ENCODE measurements around the gene RHNO1.

Gene RHNO1

GRCh38 chr12:2877047-2877952 is at the start of gene RHNO1, which contains the start of gene FOXM1:
RHNO1 (plus strand) TSS chr12:2877223; CDS start chr12:2885367, 8,144 bp downstream.
FOXM1 (minus strand) TSS chr12:2877174; CDS start chr12:2874478, 2,696 bp downstream.
- peak; percentile 83 for DNase-seq

DNA sequence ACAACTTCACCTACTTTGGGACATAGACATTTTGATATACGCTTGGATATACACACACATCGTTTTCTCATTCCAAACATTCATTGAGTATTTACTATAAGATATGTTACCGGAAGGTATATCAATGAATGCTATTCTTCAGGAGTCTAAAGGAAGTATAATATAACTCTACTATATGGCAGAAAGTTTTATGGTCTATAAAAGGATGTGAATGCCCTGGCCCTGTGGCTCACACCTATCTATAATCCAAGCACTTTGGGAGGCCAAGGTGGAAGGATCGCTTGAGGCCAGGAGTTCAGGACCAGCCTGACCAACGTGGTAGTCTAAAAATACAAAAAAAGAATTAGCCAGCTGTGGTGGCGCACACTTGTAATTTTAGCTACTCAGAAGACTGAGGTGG is 47.7 kb upstream of the RHNO1 start:
- DNase-seq: no peak

GRCh38 chr12:2832550-2833127 is 44.4 kb upstream of the RHNO1 start:
- no peak for DNase-seq

DNA sequence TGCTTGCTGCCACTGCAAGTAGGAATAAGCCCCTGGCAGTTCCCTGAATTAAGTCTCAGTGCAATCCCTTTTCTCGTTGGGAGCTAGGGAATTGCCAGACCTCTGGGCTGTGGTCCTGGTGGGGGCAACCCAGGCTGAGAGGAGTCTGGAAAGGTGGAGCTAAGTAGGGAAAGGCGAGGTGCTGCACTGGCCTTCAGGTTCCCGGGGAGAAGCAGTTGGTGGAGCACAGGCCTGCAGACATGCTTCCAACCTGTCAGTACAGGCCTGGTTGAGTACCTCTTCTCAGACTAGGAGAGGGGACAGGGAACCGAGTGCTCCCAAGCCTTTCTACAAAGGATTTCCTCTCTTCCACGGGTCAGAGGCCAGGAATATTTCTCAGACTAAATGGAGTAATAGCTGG is 43.7 kb upstream of the RHNO1 start:
- DNase-seq: no peak

DNA sequence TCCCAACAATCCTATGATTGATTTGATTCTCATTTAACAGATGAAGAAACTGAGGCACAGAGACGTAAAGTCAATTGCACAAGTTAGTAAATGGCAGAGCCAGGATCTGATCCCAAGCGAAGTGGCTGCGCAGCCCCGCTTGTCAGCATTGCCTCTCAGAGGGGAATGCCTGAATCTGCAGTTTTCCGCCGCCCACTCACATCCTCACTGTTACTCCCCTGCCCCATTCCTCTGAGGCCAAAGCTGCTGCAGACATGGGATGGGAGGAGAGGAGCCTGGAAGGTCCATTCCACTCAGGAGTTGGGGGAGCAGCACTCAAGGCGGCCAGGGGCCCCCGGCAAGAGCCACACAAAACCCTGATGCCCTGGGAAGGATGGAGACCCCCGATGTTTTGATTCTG is 43.2 kb upstream of the RHNO1 start:
- DNase-seq: no peak

DNA sequence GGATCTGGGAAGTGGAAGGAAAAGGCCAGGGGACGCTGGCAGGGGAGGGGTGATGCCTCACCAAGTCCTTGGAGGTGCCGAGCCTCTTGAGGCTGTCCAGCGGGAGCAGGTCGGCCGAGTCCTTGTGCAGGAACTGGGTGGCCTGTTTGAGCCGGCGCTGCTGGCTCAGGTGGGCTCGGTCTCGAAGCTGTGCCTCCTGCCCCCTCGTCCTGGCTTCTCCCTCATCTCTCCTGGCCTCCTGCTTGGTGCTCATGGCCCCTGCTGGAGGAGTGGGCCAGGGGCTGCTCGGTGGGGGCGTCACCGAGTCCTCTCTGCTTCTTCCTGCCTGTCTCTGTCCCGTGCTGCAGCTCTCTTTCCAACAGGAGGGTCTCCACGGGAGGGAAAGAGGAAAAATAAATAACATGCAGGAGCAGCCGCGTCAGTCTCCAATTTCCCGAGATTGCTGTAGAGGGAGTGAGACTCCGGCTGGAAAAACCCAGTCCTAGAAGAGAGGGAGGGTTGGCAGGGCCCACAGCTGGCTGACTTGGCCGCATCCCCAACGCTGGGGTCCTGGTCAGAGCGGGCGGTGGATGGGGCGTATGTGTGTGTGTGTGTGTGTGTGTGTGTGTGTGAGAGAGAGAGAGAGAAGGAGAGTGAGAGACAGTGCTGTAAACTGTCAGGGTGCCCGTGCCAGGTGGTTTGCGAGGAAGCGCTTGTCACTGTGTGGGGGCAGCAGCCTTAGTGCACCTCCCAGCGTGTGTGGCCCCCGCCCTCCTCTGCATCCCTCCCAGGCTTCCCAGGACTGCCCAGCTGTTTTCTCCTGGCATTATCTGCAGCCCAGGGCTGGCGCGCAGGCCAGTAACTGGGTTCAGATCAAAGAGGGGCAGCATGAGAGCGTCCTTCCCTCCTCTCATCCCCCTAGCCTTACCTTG is 42.2 kb upstream of the RHNO1 start, which contains the start of gene NRIP2:
TSS of gene NRIP2 (minus strand) at position 455 of the 911 bp plus-strand sequence. CDS start at position 403, 52 bp downstream.
- DNase-seq: no peak

GRCh38 chr12:2835691-2836403 is 41.2 kb upstream of the RHNO1 start:
- no peak for DNase-seq

DNA sequence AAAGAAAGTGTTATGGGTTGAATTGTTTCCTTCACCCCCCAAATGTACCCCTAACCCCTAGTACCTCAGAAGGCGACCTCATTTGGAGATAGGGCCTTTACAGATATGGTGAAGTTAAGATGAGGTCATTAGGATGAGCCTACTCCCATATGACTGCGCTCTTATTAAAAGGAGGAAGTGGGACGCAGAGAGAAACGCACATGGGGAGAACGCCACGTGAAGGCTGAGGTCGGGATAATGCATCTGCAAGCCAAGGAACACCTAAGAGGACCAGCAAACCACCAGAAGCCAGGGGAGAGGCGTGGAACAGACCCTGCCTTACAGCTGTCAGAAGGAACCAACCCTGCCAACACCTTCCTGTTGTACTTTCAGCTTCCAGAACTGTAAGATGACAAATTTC is 40.4 kb upstream of the RHNO1 start:
- no peak for DNase-seq

DNA sequence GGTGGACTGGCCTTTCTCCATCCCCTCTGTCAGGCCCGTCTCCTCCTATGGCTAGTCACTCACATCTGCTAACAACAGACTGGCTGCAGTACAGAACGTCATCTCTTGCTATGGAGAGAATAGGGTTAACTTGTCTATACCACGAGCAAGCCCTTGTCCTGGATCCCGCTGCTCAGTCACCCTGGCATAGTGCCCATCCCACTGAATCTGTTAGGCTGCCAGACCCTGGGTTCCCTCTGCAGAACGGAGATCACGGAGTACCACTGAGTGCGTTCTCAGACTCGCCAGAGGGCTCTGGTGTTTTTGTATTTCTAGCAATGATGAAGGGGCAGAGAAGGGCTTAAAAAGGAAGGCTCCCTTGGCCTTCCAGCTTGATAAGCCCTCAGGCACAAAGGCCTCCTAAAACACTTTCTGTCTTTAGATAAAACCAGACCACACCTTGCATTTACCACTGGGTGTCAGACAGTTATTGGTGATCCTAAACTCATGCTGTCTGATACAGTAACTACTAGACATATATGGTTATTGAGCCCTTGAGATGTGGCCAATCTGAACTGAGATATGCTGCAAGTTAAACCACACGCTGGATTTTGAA is 35.9 kb upstream of the RHNO1 start:
- DNase-seq: peak; percentile 50

- DNase-seq: no peak
Measured at GRCh38 chr12:2842948-2843347, 34.1 kb upstream of the RHNO1 start.

DNA sequence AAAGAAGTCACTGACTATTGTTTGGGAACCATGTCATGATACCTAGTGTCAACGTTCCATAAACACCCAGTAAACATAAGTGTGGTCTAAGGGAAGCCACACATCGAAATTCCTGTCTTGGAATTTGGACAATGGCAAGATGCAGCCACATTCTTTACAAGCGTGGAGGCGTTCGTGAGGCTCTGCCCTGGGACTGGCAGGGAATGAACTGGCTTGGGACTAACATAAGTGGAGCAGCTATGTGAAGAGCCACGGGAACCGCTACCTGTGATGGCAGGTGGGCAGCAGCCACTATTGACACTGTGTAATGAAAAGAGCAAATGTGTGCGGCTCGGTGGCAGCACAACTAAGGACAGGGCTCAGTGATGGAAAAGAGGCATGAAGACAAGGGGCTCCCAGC is 32.2 kb upstream of the RHNO1 start:
- no peak for DNase-seq

- DNase-seq: no peak
Measured at GRCh38 chr12:2845280-2845679, 31.7 kb upstream of the RHNO1 start.

- DNase-seq: no peak
Measured at GRCh38 chr12:2851931-2852330, 25.1 kb upstream of the RHNO1 start.

DNA sequence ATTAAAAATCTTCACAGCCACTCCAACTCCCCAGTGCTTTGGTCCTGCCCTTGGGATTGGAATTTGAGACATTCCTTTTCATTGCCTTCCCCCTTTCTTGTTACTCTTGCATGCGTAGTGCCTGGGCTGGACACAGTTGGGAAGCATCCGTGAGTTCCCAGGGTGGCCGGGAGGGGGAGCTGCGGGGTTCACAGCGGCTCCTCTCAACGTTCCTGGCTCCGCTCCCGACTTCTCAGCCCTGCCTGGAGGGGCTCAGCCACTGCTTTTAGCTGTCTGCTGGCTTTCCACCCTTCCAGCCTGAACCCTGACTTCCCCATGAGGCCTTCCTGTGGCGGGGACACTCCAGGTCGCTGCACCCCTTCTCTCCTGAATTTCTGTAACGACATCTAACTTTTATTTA is 23.4 kb upstream of the RHNO1 start:
- no peak for DNase-seq

DNA sequence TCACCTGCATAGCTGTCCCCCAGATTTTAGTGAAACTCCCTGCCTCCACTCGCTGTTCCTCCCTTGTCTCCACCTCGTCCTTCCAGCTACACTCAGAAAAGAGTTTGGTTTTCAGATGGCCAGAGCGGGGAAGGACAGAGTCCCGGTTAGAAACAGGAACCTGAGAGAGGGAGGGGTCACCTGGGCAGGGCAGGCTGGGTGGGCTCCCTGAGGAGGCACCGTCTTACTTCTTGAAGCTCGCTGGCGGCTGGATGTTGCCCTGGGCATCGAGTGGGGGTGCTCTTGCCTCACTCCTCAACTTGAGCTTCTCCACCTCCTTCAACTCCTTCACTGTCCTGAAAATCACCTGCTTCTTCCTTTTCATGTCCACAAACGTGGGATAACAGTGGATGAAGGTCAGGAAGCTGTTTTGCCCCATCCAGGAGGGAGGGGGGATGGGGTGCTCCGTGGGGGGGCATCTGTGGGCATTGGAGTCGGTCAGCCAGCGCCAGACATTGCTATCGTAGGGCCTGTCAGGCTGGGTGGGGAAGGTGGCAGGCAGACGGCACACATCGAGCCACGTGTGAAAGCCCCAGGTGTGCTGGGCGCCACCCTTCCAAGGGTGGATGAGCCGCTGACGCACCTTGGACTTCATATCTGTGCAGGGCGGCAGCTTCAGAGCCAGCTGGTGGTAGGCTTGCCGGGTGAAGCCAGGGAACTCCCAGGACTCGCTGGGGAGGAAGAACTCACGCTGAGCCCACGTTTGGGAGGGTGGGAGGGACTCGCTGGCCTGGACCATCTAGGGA is 22.2 kb upstream of the RHNO1 start:
- no peak for DNase-seq

DNA sequence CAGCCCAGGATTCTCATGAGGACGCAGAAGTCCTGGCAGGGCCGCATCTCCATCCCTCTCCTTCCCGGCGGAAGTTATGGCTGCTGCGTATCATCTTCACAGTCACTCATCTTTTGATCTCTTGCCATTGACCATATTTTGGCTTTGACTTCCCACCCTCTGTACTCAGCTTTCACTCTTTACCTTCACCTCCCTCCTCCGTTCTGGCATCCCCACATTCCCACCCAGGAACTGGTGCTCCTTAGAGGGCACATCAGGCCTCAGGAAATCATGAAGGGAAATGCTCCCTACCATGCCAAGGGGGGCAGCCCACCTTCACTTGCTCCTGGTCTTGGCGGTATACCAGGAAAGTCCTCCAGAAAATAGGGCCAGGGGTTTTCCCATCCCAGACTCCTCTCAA is 21.5 kb upstream of the RHNO1 start:
- no peak for DNase-seq

- DNase-seq: no peak
Measured at GRCh38 chr12:2856051-2856450, 21.0 kb upstream of the RHNO1 start.

GRCh38 chr12:2857021-2857431 is 20.0 kb upstream of the RHNO1 start, which contains the start of gene TEX52:
TEX52 (minus strand) TSS chr12:2857039; CDS start chr12:2857026, 13 bp downstream.
- peak; percentile 68 for DNase-seq

DNA sequence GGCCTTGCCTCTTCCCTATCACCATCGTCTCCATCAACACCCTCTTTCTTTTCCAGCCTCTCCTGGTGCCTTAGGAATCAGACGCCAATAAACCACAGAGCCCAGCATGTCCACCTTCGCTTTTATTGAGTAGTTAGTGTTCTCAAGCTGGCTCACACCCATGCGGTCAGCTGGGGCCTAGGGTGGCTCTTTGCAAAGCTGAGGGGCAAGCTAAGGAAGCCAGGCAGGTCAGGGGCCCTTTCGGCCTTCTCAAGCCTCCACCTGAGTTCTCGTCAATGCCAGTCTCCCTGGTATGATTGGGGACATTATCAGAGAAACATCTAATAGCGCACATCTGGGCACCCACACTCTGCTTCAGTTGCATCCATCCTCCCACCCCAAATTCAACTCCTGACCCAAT is 19.4 kb upstream of the RHNO1 start:
- DNase-seq: no peak

DNA sequence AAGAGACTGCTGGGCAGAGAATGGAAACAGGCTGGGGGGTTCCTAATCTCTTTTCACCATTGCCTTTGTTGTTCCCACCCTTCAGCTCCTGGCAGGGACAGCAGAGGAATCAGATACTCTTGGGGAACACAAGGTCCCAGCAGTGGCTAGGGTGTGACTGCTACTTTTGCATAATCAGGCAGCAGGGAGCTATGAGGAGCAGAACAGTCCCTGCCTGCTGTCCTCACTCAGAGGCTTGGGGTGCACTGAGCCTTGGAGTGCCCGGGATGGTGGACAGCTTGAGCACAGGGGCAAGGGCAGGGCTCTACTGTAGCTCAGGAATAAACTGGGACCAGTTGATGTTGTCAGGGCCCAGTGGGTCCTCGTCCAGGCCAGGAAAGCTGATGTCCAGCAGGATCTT is 18.7 kb upstream of the RHNO1 start:
- DNase-seq: no peak

- DNase-seq: no peak
Measured at GRCh38 chr12:2858944-2859421, 18.0 kb upstream of the RHNO1 start.

Measured in DMS79 (cell line).